ENCODE measurements around the gene MRC1.
A peak's percentile ranks its signal among the peaks of the same experiment; 100 is the strongest.

MRC1 gene

DNA sequence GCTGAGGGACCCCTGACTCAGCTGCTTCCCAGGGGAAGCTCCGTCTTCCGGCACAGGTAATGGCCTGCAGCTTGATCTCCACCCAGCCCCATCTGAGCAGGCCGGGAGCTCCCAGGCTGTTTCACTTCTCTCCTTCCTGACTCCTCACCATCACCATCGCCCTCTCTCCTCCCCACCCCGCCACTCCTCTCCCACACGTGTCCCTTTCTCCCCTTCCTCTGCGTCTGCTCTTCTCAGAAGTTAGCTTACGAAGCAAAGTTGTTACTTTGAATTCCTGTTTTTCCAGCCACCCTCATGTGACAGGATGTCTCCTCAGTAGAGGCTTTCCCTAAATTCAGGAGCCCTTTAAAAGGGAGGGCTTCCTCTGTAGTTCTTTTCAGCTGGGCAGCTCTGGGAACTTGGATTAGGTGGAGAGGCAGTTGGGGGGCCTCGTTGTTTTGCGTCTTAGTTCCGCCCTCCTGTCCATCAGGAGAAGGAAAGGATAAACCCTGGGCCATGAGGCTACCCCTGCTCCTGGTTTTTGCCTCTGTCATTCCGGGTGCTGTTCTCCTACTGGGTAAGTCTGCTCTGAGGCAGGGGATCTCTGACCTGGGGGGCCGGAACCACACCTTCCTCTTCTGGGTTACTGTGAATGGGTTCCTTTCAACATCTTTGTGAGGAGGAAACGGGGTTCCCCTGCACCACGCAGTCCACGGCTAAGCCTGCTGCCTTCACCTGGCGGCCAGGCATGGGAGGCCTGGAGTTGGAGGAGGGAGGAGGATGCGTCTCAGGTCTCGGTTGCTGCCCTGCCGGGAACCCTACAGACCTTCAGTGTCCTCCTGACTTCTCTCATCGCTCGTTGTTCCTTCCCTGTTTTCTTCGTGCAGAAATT is at the start of gene MRC1:
Gene MRC1, plus strand, starts transcription at position 378 of the 871 bp plus-strand sequence. Its CDS starts 118 bp downstream, at position 496.
- no peak for DNase-seq

DNA sequence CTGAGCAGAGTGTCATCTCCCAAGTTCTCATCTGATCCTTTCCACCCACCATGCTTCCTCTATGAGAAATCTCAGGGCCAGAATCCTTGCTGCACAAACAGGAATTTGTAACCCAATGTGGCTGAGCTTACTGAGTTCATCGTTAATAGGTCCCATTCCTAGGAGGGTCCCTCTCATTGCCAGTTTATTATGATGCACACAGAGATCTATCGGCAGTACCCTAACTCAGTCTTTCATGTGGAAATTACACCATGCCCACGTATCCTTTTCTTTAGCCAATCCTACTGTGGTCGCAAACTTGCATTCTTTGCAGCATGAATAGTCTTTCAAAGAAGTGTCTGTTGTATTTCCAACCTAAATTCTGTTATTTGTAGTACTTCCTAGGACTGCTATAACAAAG is 45.0 kb upstream of the MRC1 start:
- no peak for DNase-seq

DNA sequence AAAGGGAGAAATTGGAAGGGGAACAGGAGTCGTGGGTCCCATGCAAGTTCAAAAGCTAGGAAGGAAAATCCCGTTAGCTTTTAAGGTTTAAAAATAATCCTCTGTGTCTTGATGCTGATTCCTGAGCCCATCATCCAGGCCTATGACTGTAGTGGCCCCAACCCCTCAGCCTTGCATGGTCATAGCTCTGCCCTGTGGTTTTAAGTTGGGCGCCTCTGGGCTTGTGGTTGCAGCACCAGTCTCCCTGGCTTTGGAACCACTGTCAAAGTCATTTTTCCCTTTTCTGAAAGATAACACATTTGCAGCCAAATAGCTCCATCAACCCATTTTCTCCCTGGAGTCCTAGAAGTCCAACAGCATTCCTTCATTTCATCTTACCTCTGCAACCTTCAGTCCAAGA is 43.5 kb upstream of the MRC1 start:
- no peak for DNase-seq

DNA sequence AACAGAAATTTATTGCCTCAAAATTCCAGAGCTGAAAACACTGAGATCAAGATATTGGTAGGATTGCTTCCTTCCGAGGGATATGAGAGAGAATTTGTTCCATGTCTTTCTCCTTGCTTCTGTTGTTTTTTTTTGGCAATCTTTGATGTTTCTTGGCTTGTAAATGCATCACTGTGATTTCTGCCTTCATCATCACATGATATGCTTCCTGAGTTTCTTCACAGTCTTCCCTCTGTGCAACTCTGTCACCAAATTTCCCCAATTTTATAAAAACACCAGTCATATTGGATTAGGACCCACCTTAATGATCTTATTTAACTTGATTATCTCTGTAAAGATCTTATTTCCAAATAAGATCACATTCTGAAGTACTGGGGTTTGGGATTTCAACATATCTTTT is 42.4 kb upstream of the MRC1 start:
- no peak for DNase-seq

DNA sequence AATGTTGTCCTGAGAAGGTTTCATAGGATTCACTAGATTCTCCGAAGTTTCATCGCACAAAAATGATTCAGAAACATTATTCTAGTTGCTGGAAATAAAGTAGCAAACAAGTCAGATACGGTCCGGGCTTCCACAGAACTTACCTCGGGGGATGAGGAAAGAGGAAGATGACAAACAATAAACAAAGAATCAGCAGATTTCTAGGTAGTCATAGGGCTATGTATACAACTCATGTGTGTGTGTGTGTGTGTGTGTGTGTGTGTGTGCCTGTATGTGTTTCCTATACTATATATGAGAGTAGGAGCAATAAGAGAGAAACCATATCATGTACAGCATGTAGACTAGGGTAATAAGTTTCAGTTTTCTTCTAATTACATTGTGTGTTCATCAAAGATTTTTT is 40.7 kb upstream of the MRC1 start:
- DNase-seq = no peak

DNA sequence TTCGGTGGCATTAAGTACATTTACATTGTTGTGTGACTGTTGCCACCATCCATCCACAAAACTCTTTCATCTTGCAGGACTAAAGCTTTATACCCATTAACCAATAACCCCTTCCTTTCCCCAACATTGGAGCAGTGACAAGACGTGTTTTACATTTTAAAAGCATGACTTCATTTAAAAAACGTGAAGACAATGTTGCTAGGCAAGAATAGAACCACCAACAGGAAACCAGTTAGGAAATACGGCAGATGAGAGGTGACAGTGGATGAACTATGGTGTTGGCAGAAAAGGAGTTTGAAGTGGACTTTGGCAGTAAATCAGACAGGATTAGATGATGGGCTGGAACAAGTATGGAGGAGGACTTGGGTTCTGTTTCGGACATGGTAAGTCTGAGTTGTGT is 40.2 kb upstream of the MRC1 start:
- DNase-seq = no peak

DNA sequence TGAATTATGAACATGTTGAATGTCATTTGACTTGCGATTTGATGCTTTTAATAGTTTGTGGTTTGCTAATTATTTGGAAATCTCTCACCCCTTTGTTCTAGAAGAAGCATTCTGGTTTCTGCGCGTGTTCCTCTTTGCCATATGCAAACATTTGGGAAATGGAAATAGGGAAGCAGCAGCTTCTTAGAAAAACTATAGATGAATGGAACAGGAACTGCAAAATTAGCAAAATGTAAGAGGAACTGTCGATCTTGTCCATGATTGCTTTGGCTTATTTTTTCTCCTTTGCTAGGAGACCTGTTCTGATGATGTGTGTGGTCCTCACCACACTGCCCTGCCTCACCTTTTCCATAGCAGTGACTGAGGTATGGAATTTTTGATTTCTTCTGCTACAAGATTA is 38.1 kb upstream of the MRC1 start:
- DNase-seq = no peak

DNA sequence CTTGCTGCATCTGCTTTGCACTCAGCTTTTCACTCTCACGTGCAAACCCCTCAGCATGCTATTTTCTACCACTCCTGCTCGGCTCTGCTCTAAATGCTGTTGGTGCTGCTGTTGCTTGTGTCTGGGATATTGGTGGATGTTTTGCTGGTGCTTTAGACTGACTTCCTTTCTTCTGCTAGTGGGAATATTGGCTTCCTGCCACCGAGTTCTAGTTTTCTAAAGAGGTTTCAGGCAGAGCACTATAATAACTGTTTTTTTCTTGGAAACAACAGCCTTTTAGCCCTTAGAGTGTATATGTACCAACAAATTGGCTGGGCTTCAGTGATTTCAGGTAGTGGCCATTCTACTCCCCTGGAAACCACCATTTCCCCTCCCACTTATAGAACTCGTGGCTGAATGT is 29.4 kb upstream of the MRC1 start:
- no peak for DNase-seq

DNA sequence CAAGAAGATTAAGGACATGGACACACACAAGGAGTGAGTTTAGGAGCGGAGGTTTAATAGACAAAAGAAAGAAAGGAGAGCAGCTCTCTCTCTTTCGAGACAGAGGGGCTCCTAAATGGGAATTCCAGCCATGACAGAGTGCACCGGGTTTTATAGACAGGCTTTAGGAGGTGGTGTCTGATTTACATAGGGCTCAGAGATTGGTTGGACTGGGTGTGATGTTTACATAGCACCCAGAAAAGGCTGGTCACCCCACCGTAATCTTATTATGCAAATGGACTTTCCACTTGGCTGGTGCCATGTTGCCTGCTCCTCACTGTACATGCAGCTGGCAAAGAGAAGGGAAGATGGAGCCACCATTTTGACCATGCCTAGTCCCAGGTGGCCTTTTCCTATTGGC is 28.4 kb upstream of the MRC1 start:
- no peak for DNase-seq

DNA sequence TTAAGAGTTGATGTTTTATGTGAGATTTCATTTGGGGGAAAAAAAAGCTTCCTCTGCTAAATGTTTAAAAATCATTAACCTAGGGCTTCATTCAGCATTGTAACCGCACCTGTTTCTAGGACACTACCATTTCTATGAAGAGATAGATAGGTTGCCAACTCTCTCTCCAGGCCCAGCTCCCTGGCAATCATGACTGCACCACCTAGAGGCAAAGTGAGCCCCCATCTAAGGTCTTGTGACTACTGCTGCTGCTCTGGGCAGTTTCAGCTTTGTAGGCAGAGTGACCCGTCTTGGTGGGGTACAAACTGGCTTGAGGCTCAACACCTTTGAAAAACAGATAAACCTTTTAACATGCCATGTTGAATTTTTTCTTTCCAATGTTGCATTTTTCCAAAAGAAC is 27.3 kb upstream of the MRC1 start:
- no peak for DNase-seq

DNA sequence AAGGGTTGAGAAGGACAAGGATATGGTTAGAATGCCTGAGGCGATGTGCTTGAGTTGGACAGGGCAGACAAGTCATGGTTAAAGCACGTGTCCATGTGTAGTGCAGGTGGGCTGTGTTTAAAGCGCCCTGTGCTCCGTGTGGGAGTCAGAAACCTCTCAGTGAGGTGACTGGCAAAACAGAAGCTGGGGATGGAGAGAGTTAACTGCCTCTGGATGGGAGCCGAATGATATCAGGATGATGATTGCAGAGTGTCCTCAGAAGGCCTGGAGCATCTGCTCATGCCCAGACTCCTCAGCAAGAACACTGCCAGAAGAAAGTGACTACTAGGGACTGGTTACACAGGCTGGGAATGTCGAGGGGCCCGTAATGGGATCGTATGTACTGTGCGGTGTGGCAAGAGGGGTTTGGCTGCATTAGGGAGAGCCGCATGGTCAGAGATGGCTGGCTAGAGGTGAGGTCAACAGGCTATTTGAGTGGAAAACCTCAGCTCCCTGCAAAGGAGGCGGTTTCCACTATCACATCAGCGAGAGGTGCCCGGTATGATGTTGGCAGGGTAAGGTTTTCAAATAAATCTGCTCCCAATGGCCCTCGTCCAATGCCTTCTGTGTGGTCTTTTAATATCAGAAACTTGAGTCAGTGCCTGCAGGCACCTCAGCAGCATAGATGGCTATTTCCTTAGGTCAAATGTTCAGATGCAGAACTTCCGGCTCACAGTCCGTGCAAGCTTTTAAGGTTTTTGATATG is 26.1 kb upstream of the MRC1 start:
- no peak for DNase-seq

DNA sequence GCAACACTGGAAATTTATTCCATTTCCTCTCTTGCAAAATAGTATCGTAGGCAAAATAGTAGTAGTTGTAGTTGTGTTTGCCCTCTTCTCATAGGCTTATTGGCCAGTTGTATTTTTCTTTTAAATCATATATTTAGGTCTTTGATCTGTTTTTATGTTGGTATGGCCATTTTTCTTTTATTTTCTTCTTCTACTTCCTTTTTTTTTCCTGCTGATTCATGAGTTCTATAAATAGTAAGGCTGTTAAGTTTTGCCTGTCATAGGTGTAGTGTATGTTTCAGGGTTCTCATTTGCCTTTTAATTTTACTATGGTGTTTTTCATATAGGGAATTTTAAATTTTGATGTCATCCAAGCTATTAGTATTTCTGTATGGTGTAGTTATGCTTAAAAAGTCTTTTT is 25.4 kb upstream of the MRC1 start:
- no peak for DNase-seq

DNA sequence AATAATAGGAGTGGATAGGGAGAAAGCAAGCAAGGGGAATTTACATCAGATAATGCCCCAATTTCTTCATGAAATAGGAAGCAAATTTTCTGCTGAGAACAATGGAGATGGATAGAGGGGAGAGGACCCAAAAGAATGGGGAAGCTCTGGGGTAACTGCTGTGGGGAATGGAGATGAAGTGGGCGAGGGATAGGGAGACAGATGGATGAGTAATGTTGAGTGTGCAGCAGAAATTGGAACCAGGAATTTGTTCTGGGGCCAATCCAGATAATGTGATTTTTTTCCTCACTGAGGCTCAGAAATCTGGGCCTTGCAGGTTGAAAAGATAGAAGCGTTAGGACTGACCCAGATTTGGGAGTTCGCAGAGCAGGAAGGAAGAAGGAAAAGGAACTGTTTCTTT is 24.5 kb upstream of the MRC1 start:
- DNase-seq = no peak

DNA sequence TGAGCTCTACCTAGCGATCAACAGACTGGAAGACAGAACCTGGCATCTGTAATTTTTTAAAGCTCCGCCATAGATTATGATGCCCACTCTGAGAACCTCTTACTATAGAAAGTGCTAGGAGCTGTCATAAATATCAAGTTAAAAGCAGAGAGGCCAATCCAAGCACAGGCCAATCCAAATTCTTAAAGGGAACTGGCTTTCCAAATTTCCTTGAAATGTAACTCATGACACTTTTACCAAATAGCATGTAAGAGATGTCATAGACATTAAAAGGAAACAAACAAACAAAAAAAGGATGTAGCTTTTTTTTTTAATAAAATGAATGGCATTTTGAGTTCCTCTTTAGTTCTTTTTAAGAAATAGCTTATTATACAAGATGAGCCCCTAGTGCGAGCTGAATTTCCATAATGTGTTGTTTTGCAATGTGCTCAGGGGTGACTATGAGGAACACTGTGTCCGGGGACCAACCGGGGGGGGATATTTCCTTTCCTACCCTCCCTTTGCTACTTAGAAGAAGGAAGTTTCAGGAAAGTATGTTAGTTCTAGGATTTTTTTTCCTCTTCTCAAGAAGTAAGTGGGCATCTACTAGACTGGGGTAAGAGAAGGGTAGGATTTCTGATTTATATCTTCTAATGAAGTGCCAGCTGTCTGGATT is 23.7 kb upstream of the MRC1 start:
- DNase-seq = no peak

DNA sequence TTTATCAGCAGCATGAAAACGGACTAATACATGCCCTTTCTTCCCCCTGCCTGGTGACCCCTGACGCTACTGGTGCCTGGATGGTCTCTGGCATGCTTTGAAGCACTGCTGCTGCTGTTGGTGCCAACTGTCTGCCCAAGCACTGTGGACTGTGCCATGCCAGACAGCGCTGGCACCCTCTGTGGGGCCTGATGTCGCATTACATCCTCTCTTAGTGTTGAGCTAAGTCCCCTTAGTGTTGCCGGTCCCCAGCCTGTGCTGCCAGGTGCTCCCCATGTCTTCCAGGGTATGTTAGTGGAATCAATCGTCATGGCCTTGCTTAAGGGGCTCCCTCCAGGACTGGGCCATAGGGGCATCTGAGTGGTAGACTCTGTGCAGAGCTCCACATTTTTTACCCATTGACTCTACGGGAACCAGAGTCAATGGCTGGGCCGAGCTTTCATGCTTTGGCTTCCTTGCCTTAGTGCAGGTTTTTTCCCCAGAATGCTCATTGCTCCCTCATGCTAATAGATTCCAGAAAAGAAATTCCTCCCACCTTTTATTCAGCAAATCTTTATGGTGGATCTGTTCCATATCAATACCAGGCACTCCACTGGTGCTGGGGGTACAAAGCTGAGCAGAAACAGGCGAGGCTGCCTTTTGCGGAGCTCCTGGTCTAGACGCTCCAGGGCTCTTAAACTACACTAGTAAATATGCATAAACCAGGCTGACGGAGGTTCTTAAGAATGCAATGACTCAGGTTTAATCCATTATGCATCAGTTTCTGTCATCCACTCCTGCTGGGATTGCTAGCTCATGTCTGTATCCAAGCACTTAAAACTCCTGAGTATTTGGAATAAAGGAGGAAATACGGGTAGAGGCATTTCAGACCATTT is 21.8 kb upstream of the MRC1 start:
- DNase-seq = peak; percentile 61

DNA sequence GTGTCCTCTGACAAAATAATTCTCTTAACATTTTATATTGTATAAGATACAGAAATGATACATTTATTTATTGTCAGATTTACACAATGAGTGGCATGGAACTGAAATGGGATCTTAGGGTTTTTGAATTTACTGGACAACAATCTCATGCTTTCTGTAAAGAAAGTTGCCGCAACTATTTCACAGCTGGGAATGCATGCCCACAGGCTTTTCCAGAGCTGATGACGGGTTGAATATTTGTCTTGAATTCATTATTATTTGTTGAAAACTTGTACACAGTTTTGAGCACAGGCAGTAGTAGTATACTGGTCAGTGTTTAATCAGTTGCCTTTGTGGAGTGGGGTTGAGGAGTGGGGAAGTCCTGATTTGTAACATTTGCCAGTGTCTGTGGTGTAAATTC is 20.5 kb upstream of the MRC1 start:
- DNase-seq = no peak

DNA sequence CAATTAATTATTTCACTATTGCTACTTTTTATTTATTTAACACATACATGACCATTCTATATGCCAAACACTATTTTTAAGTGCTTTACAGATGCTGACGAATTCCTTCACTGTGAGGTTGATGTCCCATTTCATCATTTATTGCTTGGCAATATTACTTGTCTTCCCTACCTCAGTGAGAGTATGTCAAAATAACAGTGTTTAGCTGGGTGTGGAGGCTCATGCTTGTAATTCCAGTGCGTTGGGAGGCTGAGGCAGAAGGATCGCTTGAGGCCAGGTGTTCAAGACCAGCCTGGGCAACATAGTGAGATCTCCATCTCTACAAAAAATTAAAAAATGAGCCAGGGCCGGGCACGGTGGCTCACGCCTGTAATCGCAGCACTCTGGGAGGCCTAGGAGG is 19.8 kb upstream of the MRC1 start:
- DNase-seq = no peak

DNA sequence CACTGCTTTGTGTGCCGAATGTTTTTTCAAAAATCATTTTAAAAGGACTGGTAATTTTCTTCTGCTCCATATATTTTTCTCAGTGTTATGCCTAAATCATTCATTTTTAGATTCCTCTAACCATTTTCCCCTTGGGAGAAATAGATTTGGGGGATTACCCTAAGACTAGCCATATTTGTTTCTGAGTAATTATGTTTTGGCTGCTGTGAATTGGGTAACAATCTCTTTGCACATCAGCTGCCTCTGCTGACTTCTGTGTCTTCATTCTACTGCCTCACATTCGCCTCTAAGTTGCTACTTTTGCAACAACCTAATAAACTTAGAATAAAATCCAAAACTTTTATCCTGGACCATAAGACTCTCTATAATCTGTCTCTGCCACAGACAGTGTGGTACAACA is 18.5 kb upstream of the MRC1 start:
- no peak for DNase-seq

DNA sequence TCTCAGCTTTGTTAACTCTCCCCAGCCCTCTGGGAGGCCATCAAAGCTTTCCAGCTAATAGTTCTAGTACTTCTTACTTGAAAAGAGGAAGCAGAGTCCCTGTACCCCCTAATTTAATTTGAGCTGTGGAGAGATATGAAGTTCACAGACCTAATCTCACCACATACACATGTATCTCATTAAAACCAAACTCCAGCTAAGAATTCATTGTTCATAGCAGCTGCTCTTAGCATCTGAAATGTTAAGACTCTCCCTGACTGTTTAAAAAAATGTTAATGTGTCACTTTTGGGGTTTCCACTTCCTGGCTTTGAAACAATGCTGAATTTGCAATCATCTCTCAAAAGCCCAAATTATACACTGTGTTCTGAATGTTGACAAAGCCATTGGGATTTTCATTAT is 16.2 kb upstream of the MRC1 start:
- no peak for DNase-seq

DNA sequence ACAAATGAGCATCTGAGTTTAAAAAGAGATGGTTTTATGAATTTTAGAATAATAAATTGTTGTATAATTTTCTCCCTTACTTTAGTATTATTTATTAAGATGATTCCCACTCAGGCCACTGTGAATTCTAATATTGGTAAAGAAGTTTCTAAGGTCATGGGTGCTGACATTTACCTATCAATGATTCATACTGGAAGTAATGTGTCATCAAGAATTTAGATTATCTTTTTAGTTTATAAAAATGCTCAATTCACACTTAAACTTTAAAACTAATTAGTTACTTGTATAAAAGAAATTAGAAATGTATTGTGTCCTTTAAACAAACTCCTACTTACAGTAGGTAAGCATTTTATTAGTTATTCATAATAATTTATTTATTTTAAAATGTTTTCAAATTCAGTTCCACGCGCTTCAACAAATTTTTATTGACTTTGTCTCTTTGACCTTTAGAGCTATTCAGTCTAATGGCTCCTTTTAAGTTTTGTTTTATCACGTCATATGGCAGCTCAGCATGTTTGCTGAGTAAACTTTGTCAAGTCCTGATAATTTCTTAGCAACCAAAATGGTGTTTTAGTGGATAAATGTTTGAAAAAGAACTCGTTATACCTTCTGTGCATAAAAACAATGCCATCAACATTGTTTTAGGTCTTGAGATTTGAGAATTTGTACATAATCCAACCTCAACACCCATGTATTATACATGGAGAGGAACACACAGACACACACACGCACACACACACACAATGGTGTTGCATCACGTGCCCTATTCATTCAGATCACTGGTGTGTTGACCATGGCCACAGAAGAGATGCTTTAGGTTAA is 15.1 kb upstream of the MRC1 start:
- DNase-seq = no peak

DNA sequence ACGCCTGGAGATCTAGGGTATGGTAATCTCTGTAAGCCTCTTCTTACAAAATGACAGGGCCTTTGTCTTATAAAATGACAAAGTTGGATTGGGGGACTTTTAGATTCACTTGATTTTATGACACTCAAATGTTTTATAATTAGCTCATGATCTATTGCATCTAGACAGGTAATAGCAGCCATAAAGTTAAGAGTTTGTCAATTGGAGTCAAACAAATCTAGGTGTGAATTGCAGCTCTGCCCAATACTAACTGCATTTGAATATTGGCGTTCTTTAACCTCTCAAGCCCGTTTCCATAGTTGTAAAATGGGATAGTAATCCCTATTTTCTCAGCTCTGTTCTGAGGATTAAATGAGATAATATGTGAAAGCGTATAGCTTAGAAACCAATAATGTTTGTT is 14.1 kb upstream of the MRC1 start:
- no peak for DNase-seq
